PC-9 (cell line): ENCODE data around the gene TCL1B.

Source experiments
- EZH2 ChIP-seq: fragments of 200-600 bp; sonication (generic); IDR thresholded peaks from 2 replicates; pipeline ENCODE4 v1.8.0; 2017; ENCODE audit warnings: antibody characterized with exemption, low read depth
- TF ChIP-seq, protein P1 (sequence below): fragments of 200-600 bp; sonication (generic); conservative IDR thresholded peaks from 2 replicates; pipeline ENCODE4 v1.6.1; 2017; ENCODE audit warnings: mixed run types, antibody characterized with exemption, mild to moderate bottlenecking, moderate library complexity

GRCh38 chr14:95703805-95704204, 17.6 kb downstream of the TCL1B start:
- TF ChIP-seq, protein P1, sequence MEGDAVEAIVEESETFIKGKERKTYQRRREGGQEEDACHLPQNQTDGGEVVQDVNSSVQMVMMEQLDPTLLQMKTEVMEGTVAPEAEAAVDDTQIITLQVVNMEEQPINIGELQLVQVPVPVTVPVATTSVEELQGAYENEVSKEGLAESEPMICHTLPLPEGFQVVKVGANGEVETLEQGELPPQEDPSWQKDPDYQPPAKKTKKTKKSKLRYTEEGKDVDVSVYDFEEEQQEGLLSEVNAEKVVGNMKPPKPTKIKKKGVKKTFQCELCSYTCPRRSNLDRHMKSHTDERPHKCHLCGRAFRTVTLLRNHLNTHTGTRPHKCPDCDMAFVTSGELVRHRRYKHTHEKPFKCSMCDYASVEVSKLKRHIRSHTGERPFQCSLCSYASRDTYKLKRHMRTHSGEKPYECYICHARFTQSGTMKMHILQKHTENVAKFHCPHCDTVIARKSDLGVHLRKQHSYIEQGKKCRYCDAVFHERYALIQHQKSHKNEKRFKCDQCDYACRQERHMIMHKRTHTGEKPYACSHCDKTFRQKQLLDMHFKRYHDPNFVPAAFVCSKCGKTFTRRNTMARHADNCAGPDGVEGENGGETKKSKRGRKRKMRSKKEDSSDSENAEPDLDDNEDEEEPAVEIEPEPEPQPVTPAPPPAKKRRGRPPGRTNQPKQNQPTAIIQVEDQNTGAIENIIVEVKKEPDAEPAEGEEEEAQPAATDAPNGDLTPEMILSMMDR = no peak
- TF ChIP-seq EZH2 = no peak
